A549 (cell line): ENCODE data around the gene MYH15. TPM values are rescaled to one million over a fixed set of nuclear protein-coding genes. Genes with fewer than 3 reads are reported as not detected.

Experiments used
- ATAC-seq, 2 experiments: fragments of 200-7000 bp in 1 of 2; fragments of >200 bp in 1 of 2; cut with Nextera tagmentation in 1 of 2; cut with Tn5 transposase in 1 of 2; 3 replicates each; pipeline versions ENCODE4 v1.8.0 to v1.9.1; 2018 to 2020; ENCODE audit warnings: mild to moderate bottlenecking in 1 of 2, moderate library complexity in 1 of 2
- CTCF ChIA-PET: fragments of 300-600 bp; sonication (Branson Sonifier 250); formaldehyde crosslinking; extraction: SDS; loops from one replicate; lab custom pipeline; 2021; ENCODE audit warnings: antibody characterized with exemption, inconsistent platforms; lab: Yijun Ruan, JAX
- POLR2A ChIA-PET: fragments of 350-600 bp; formaldehyde crosslinking; extraction: SDS; loops from one replicate; lab custom pipeline; 2021; ENCODE audit warnings: antibody characterized with exemption, inconsistent platforms; lab: Yijun Ruan, JAX
- DNase-seq, 2 experiments: peaks; one replicate each; pipeline versions ENCODE4 v3.0.0 to v3.0.0-alpha.2; 2011 to 2016; ENCODE audit warnings: low read depth in 1 of 2, low spot score in 1 of 2
- FAIRE-seq: peaks from 2 replicates; lab custom pipeline; 2011; peaks lifted over from hg19 to GRCh38; lab: Jason Lieb, UNC
- H3K27ac ChIP-seq, 2 experiments: fragments of >200 bp; sonication (Bioruptor Twin); formaldehyde crosslinking; 3 replicates each; pipeline ENCODE4 v1.5.1; 2016 to 2017
- H3K4me1 ChIP-seq: fragments of >200 bp; sonication (Bioruptor Twin); formaldehyde crosslinking; 3 replicates; pipeline ENCODE4 v1.6.1; 2016
- H3K4me2 ChIP-seq: fragments of >200 bp; sonication (Bioruptor Twin); formaldehyde crosslinking; 3 replicates; pipeline ENCODE4 v1.6.1; 2016
- H3K4me3 ChIP-seq: fragments of >200 bp; sonication (Bioruptor Twin); formaldehyde crosslinking; 3 replicates; pipeline ENCODE4 v1.5.1; 2016
- H3K9me3 ChIP-seq: fragments of >200 bp; sonication (Bioruptor Twin); formaldehyde crosslinking; 3 replicates; pipeline ENCODE4 v1.6.1; 2016
- ATOH8 ChIP-seq: fragments of 250-450 bp; sonication (Bioruptor Pico); IDR thresholded peaks from 2 replicates; pipeline ENCODE4 v1.5.0; 2020; ENCODE audit warnings: low read depth, mild to moderate bottlenecking, moderate library complexity
- CEBPB ChIP-seq, 2 experiments: fragments of >200 bp in 1 of 2; sonication (Bioruptor Twin) in 1 of 2; formaldehyde crosslinking in 1 of 2; IDR thresholded peaks; 2 replicates each; pipeline ENCODE4 v1.6.1; 2012 to 2016
- CHD2 ChIP-seq: fragments of 150-350 bp; IDR thresholded peaks from 2 replicates; pipeline ENCODE4 v1.6.1; 2014; ENCODE audit warnings: low read length; ENCODE audit not compliant: partially characterized antibody
- CHD4 ChIP-seq: fragments of 200-600 bp; sonication (generic); IDR thresholded peaks from 2 replicates; pipeline ENCODE4 v1.6.1; 2016; ENCODE audit warnings: antibody characterized with exemption, mild to moderate bottlenecking, borderline replicate concordance
- EHMT2 ChIP-seq: fragments of 200-600 bp; sonication (generic); IDR thresholded peaks from 2 replicates; pipeline ENCODE4 v1.6.1; 2016; ENCODE audit warnings: antibody characterized with exemption, low read depth, mild to moderate bottlenecking, moderate library complexity
- EP300 ChIP-seq, 2 experiments: fragments of >200 bp; sonication (Bioruptor Twin); formaldehyde crosslinking; IDR thresholded peaks; 2 replicates in 1 of 2; 3 replicates in 1 of 2; pipeline ENCODE4 v1.6.1; 2016 to 2017
- ESRRA ChIP-seq: fragments of 150-350 bp; IDR thresholded peaks from 2 replicates; pipeline ENCODE4 v1.6.1; 2014; ENCODE audit warnings: mild to moderate bottlenecking, low read length, borderline replicate concordance
- FOSB ChIP-seq: fragments of 250-450 bp; sonication (Bioruptor Pico); IDR thresholded peaks from 2 replicates; pipeline ENCODE4 v1.5.0; 2020; ENCODE audit warnings: mild to moderate bottlenecking, moderate library complexity
- HOXB5 ChIP-seq: fragments of 250-450 bp; sonication (Bioruptor Pico); IDR thresholded peaks from 2 replicates; pipeline ENCODE4 v1.5.0; 2020; ENCODE audit warnings: mild to moderate bottlenecking, moderate library complexity
- KDM5A ChIP-seq: fragments of 200-600 bp; sonication (generic); IDR thresholded peaks from 2 replicates; pipeline ENCODE4 v1.6.1; 2016; ENCODE audit warnings: antibody characterized with exemption, mild to moderate bottlenecking
- MAZ ChIP-seq: fragments of 150-350 bp; IDR thresholded peaks from 2 replicates; pipeline ENCODE4 v1.6.1; 2014; ENCODE audit warnings: antibody characterized with exemption, low read depth, low read length, borderline replicate concordance
- NR3C1 ChIP-seq: fragments of >200 bp; sonication (Bioruptor Twin); formaldehyde crosslinking; IDR thresholded peaks from 3 replicates; pipeline ENCODE4 v1.6.1; 2017
- PBX3 ChIP-seq: IDR thresholded peaks from 2 replicates; pipeline ENCODE4 v1.6.1; 2012
- POLR2A ChIP-seq: IDR thresholded peaks from 2 replicates; pipeline ENCODE4 v1.6.1; 2012; ENCODE audit warnings: mild to moderate bottlenecking, low read length
- RAD21 ChIP-seq, 2 experiments: fragments of >200 bp in 1 of 2; sonication (Bioruptor Twin) in 1 of 2; formaldehyde crosslinking in 1 of 2; IDR thresholded peaks in 1 of 2; conservative IDR thresholded peaks in 1 of 2; 2 replicates in 1 of 2; 3 replicates in 1 of 2; pipeline ENCODE4 v1.6.1; 2012 to 2018; ENCODE audit warnings: inconsistent platforms in 1 of 2
- RCOR1 ChIP-seq: fragments of 150-350 bp; IDR thresholded peaks from 2 replicates; pipeline ENCODE4 v1.6.1; 2014; ENCODE audit warnings: antibody characterized with exemption, low read length, low read depth
- RNF2 ChIP-seq: fragments of 200-600 bp; sonication (generic); IDR thresholded peaks from 2 replicates; pipeline ENCODE4 v1.6.1; 2016; ENCODE audit warnings: low read depth, mild to moderate bottlenecking, antibody characterized with exemption, moderate library complexity, borderline replicate concordance
- SMC3 ChIP-seq: fragments of >200 bp; sonication (Bioruptor Twin); formaldehyde crosslinking; IDR thresholded peaks from 3 replicates; pipeline ENCODE4 v1.6.1; 2018; ENCODE audit warnings: inconsistent platforms
- TP53 ChIP-seq: fragments of 250-450 bp; sonication (Bioruptor Pico); IDR thresholded peaks from 2 replicates; pipeline ENCODE4 v1.5.0; 2021; ENCODE audit warnings: mild to moderate bottlenecking, moderate library complexity
- USF2 ChIP-seq: fragments of 450-650 bp; IDR thresholded peaks from 2 replicates; pipeline ENCODE4 v1.6.1; 2014; ENCODE audit warnings: antibody characterized with exemption
- ZFP36 ChIP-seq: fragments of 450-650 bp; IDR thresholded peaks from 2 replicates; pipeline ENCODE4 v1.6.1; 2014; ENCODE audit warnings: borderline replicate concordance; ENCODE audit not compliant: partially characterized antibody
- ZNF302 ChIP-seq: fragments of 250-450 bp; sonication (Bioruptor Pico); IDR thresholded peaks from 2 replicates; pipeline ENCODE4 v1.9.0; 2021; ENCODE audit warnings: inconsistent platforms, mild to moderate bottlenecking, moderate library complexity
- WGBS: methylation state at CpG from one replicate; pipeline ENCODE4 v1.1.6; 2017; ENCODE audit errors: missing lambda C conversion rate; 5-methylcytosine and 5-hydroxymethylcytosine counted together
- polyA plus RNA-seq, 4 experiments: library from polyadenylated mRNA; depleted of rRNA in 3 of 4; stranded (reverse); fragments of >200 nt; fragmentation: RNase III in 1 of 4; extraction: RNeasy Plus Mini Kit Qiagen cat#74134 plus additional on column Dnase treatment in 1 of 4; gene quantifications; 2 replicates in 3 of 4; 3 replicates in 1 of 4; pipeline ENCODE4 v1.2.3, GENCODE V29; 2011 to 2017

The MYH15 gene
- polyA plus RNA-seq, 2 of the 4 experiments (the other 2 are of a cell fraction): 0.39 to 1.7 TPM

- POLR2A ChIA-PET: no interaction called here
- no peak for TF ChIP-seq EHMT2
- TF ChIP-seq, all 56 proteins: peak for 0
- CTCF ChIA-PET: no interaction called here
- FAIRE-seq: no peak
- Histone ChIP-seq H3K27ac (no peak overlapping the region), H3K4me3 (no peak overlapping the region), H3K4me1 (no peaks in the 10 kb centered on the region), H3K4me2 (no peak overlapping the region), H3K9me3 (no peaks in the 10 kb centered on the region)
- 57% methylated on average over 6 of the region's 6 CpGs for whole genome bisulfite sequencing
- no peak for DNase-seq
- ATAC-seq: no peak
These were observed 168.5 kb downstream of the MYH15 start for GRCh38 chr3:108341911-108342310.

DNA sequence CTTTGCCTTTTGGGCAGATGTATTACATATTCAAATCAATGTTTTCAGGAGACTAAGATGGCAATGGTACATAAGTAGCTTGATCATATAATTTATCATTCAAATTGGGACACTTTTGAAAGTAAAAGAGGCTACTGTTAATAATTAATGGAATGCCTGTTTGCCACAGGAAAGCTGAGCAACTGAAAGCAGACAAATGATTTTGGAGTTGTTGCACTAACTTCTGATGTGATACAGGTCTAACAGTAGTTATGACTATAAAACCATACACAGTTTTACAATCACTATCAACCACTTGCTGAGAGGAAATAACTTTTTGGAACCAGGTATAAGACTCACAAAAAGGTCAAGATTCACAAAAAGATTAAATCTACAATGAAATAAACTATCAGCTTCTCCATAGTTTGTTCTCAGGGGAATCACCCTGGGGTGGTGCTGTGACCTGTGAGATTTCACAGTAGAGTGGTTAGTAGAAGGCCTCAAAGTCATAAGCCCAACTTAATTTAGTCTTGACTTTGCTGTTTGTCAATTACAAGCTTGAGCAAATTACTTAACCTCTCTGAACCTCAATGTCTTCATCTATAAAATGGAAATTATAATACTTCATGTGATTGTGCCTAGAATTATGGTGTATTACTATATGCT lies 171.4 kb downstream of the MYH15 start:
- CTCF ChIA-PET: no interaction called here
- DNase-seq: no peak
- H3K27ac ChIP-seq: no peak overlapping the region
- POLR2A ChIA-PET: no interaction called here
- no peaks in the 10 kb centered on the region for H3K4me1 ChIP-seq
- no peak for FAIRE-seq
- H3K4me2 ChIP-seq: no peak overlapping the region
- TF ChIP-seq CEBPB (IDR thresholded peaks at IDR 0.05) (no peak), CHD2 (no peak), RCOR1 (no peak), KDM5A (no peak), CHD4 (no peak)
- no peak for ATAC-seq
- no peaks in the 10 kb centered on the region for H3K9me3 ChIP-seq
- H3K4me3 ChIP-seq: no peak overlapping the region

GRCh38 chr3:108334701-108335100 lies 175.7 kb downstream of the MYH15 start:
- no peak for DNase-seq
- Histone ChIP-seq H3K4me1 (no peaks in the 10 kb centered on the region), H3K4me2 (no peak overlapping the region), H3K27ac (no peak overlapping the region), H3K4me3 (no peak overlapping the region), H3K9me3 (no peaks in the 10 kb centered on the region)
- ChIA-PET CTCF (no interaction called here), POLR2A (no interaction called here)
- TF ChIP-seq SMC3 (no peak), POLR2A (no peak), RNF2 (no peak), PBX3 (no peak)
- FAIRE-seq: no peak
- 44% methylated on average over 1 of the region's 1 CpG for WGBS
- no peak for ATAC-seq

GRCh38 chr3:108333961-108334360 lies 176.4 kb downstream of the MYH15 start:
- POLR2A ChIA-PET: no interaction called here
- no peak for FAIRE-seq
- CTCF ChIA-PET: interaction anchor here (1.4 kb wide), 1 partner anchor 13 kb away, joined by 3 read pairs; no protein-coding TSS in a partner anchor
- Histone ChIP-seq H3K4me3 (no peak overlapping the region), H3K9me3 (no peaks in the 10 kb centered on the region), H3K4me2 (no peak overlapping the region), H3K4me1 (no peaks in the 10 kb centered on the region), H3K27ac (no peak overlapping the region)
- DNase-seq: no peak
- ATAC-seq: no peak
- 59% methylated on average over 1 of the region's 1 CpG for WGBS
- TF ChIP-seq ZNF302 (CRISPR knock-in tag) (no peak), EP300 (IDR thresholded peaks at IDR 0.05) (no peak), KDM5A (no peak), TP53 (CRISPR knock-in tag) (no peak), MAZ (no peak), ATOH8 (no peak), FOSB (CRISPR knock-in tag) (no peak), USF2 (no peak), ESRRA (no peak), HOXB5 (CRISPR knock-in tag) (no peak), RAD21 (conservative IDR thresholded peaks at IDR 0.05 in 1 of 2, IDR thresholded peaks at IDR 0.05 in 1 of 2) (no peak), ZFP36 (no peak), NR3C1 (no peak), POLR2A (no peak)
